H1 (cell line): ENCODE data around the gene PGLYRP1. TPM values are rescaled to one million over a fixed set of nuclear protein-coding genes. Genes with fewer than 3 reads are reported as not detected.

ENCODE experiments used
- CTCF ChIA-PET: fragments of 300-600 bp; sonication (Branson Sonifier 250); formaldehyde crosslinking; loops from one replicate; lab custom pipeline; 2021; ENCODE audit not compliant: partially characterized antibody; lab: Charles Lee
- POLR2A ChIA-PET: fragments of 300-600 bp; sonication (Branson Sonifier 250); formaldehyde crosslinking; loops from one replicate; lab custom pipeline; 2021; ENCODE audit warnings: inconsistent platforms; ENCODE audit not compliant: partially characterized antibody; lab: Charles Lee
- DNase-seq, 2 experiments: peaks; one replicate each; pipeline versions ENCODE4 v3.0.0 to v3.0.0-alpha.2; 2010 to 2022; ENCODE audit warnings: low spot score in 2 of 2, low read depth in 1 of 2, mixed read lengths in 1 of 2
- FAIRE-seq: peaks from 2 replicates; lab custom pipeline; 2011; peaks lifted over from hg19 to GRCh38; lab: Jason Lieb, UNC
- H2AFZ ChIP-seq: 2 replicates; pipeline ENCODE4 v1.8.1; 2012; ENCODE audit warnings: low read length, inconsistent platforms
- H2AK5ac ChIP-seq: 2 replicates; pipeline ENCODE4 v1.6.1; 2013; ENCODE audit warnings: low read depth, low read length
- H2BK120ac ChIP-seq: replicated peaks from 2 replicates; pipeline ENCODE3; 2013; ENCODE audit warnings: low read depth, low read length, inconsistent platforms
- H2BK12ac ChIP-seq: 2 replicates; pipeline ENCODE4 v1.6.1; 2013; ENCODE audit warnings: low read depth, low read length
- H2BK15ac ChIP-seq: 2 replicates; pipeline ENCODE4 v1.6.1; 2013; ENCODE audit warnings: low read length
- H2BK20ac ChIP-seq: 2 replicates; pipeline ENCODE4 v1.6.1; 2013; ENCODE audit warnings: low read length
- H2BK5ac ChIP-seq: 2 replicates; pipeline ENCODE4 v1.6.1; 2013; ENCODE audit warnings: low read depth, low read length
- H3K14ac ChIP-seq: 2 replicates; pipeline ENCODE4 v1.6.1; 2013; ENCODE audit warnings: inconsistent platforms; ENCODE audit not compliant: insufficient read length
- H3K18ac ChIP-seq: 2 replicates; pipeline ENCODE4 v1.6.1; 2013; ENCODE audit warnings: low read length; ENCODE audit errors: extremely low read depth
- H3K23ac ChIP-seq: 2 replicates; pipeline ENCODE4 v1.6.1; 2013; ENCODE audit warnings: inconsistent platforms; ENCODE audit not compliant: insufficient read length
- H3K23me2 ChIP-seq: 2 replicates; pipeline ENCODE4 v1.6.1; 2013; ENCODE audit warnings: low read depth, low read length
- H3K27ac ChIP-seq: 2 replicates; pipeline ENCODE4 v1.6.1; 2011; ENCODE audit warnings: low read depth, low read length, inconsistent platforms
- H3K27me3 ChIP-seq, 4 experiments: replicated peaks in 1 of 4; 1 replicate in 1 of 4; 2 replicates in 3 of 4; pipeline versions ENCODE4 v1.6.1 to v1.8.1; 2011 to 2013; ENCODE audit warnings: low read length in 3 of 4, mild to moderate bottlenecking in 3 of 4, inconsistent platforms in 2 of 4, mixed read lengths in 2 of 4, moderate library complexity in 1 of 4; ENCODE audit not compliant: control insufficient read depth in 3 of 4, insufficient read depth in 3 of 4; ENCODE audit errors: extremely low read depth in 1 of 4
- H3K36me3 ChIP-seq, 4 experiments: 2 replicates each; pipeline versions ENCODE4 v1.6.1 to v1.8.1; 2011 to 2013; ENCODE audit warnings: mild to moderate bottlenecking in 4 of 4, low read length in 3 of 4, moderate library complexity in 2 of 4, control low read depth in 1 of 4, inconsistent platforms in 1 of 4; ENCODE audit not compliant: insufficient read depth in 4 of 4, control insufficient read depth in 2 of 4
- H3K4ac ChIP-seq: replicated peaks from 2 replicates; pipeline ENCODE3; 2013; ENCODE audit warnings: low read length, low read depth, mixed read lengths, inconsistent platforms; ENCODE audit not compliant: insufficient read length
- H3K4me1 ChIP-seq, 4 experiments: replicated peaks in 1 of 4; 1 replicate in 1 of 4; 2 replicates in 3 of 4; pipeline versions ENCODE4 v1.6.1 to v1.8.1; 2011 to 2013; ENCODE audit warnings: low read length in 3 of 4, inconsistent platforms in 2 of 4, mixed read lengths in 1 of 4; ENCODE audit not compliant: insufficient read depth in 4 of 4, control insufficient read depth in 3 of 4
- H3K4me2 ChIP-seq, 2 experiments: 2 replicates each; pipeline versions ENCODE4 v1.6.1 to v1.8.1; 2011 to 2013; ENCODE audit warnings: low read depth in 2 of 2, low read length in 2 of 2, control low read depth in 1 of 2, inconsistent platforms in 1 of 2, mild to moderate bottlenecking in 1 of 2; ENCODE audit not compliant: insufficient read depth in 1 of 2
- H3K4me3 ChIP-seq, 4 experiments: fragments of 200-600, 300-600 bp in 1 of 4; sonication (generic), shearing (Covaris generic), sonication (Bioruptor Twin) in 1 of 4; 2 replicates each; pipeline versions ENCODE4 v1.5.1 to v1.8.1; 2011 to 2016; ENCODE audit warnings: low read length in 4 of 4, low read depth in 3 of 4, control low read depth in 2 of 4, inconsistent platforms in 2 of 4, mild to moderate bottlenecking in 2 of 4, mixed read lengths in 1 of 4, moderate library complexity in 1 of 4; ENCODE audit not compliant: insufficient read depth in 2 of 4; ENCODE audit errors: extremely low read depth in 1 of 4
- H3K56ac ChIP-seq: replicated peaks from 2 replicates; pipeline ENCODE3; 2013; ENCODE audit warnings: low read depth, mild to moderate bottlenecking, mixed read lengths, low read length, inconsistent platforms; ENCODE audit not compliant: insufficient read length
- H3K79me1 ChIP-seq: 2 replicates; pipeline ENCODE4 v1.6.1; 2013; ENCODE audit warnings: low read depth, low read length, control low read depth
- H3K79me2 ChIP-seq, 2 experiments: 2 replicates each; pipeline versions ENCODE4 v1.6.1 to v1.8.1; 2012 to 2013; ENCODE audit warnings: low read length in 2 of 2, mild to moderate bottlenecking in 2 of 2, inconsistent platforms in 1 of 2; ENCODE audit not compliant: insufficient read depth in 2 of 2, control insufficient read depth in 1 of 2
- H3K9ac ChIP-seq, 4 experiments: replicated peaks in 1 of 4; 1 replicate in 1 of 4; 2 replicates in 3 of 4; pipeline versions ENCODE4 v1.6.1 to v1.8.1; 2011 to 2013; ENCODE audit warnings: low read depth in 3 of 4, low read length in 3 of 4, control low read depth in 2 of 4, mild to moderate bottlenecking in 2 of 4, moderate library complexity in 2 of 4, inconsistent platforms in 1 of 4; ENCODE audit errors: extremely low read depth in 1 of 4
- H3K9me3 ChIP-seq, 2 experiments: 2 replicates each; pipeline versions ENCODE4 v1.6.1 to v1.8.1; 2012 to 2013; ENCODE audit warnings: mild to moderate bottlenecking in 2 of 2, moderate library complexity in 2 of 2, control low read depth in 1 of 2, inconsistent platforms in 1 of 2, low read depth in 1 of 2, low read length in 1 of 2, mixed read lengths in 1 of 2; ENCODE audit not compliant: insufficient read depth in 2 of 2
- H4K20me1 ChIP-seq, 2 experiments: replicated peaks in 1 of 2; 2 replicates each; pipeline versions ENCODE3 to v1.8.1; 2011 to 2013; ENCODE audit warnings: inconsistent platforms in 2 of 2, low read length in 2 of 2, mild to moderate bottlenecking in 1 of 2; ENCODE audit not compliant: insufficient read depth in 2 of 2, control insufficient read depth in 1 of 2
- H4K5ac ChIP-seq: 2 replicates; pipeline ENCODE4 v1.6.1; 2013; ENCODE audit warnings: low read length, low read depth, mixed read lengths, inconsistent platforms; ENCODE audit not compliant: insufficient read length
- H4K8ac ChIP-seq: 2 replicates; pipeline ENCODE4 v1.8.0; 2013; ENCODE audit warnings: mild to moderate bottlenecking, moderate library complexity, low read length, inconsistent platforms; ENCODE audit not compliant: insufficient read depth; ENCODE audit errors: extremely low read depth
- H4K91ac ChIP-seq: replicated peaks from 2 replicates; pipeline ENCODE3; 2013; ENCODE audit warnings: low read length, mixed read lengths, inconsistent platforms; ENCODE audit not compliant: insufficient read length
- BACH1 ChIP-seq: IDR thresholded peaks from 2 replicates; pipeline ENCODE4 v1.6.1; 2012; ENCODE audit warnings: low read length, improper control_type of control experiment
- CREB1 ChIP-seq: IDR thresholded peaks from 2 replicates; pipeline ENCODE4 v1.6.1; 2012; ENCODE audit warnings: inconsistent platforms
- GABPA ChIP-seq: IDR thresholded peaks from 2 replicates; pipeline ENCODE4 v1.6.1; 2011; ENCODE audit warnings: mild to moderate bottlenecking, low read length, moderate library complexity, borderline replicate concordance; ENCODE audit not compliant: insufficient read depth
- KDM4A ChIP-seq: IDR thresholded peaks from one replicate; pipeline ENCODE4 v1.7.1; 2012; ENCODE audit warnings: low read depth, mild to moderate bottlenecking, moderate library complexity, low read length, inconsistent platforms; ENCODE audit not compliant: severe bottlenecking
- KDM5A ChIP-seq: fragments of 200-600 bp; IDR thresholded peaks from 2 replicates; pipeline ENCODE4 v1.7.1; 2012; ENCODE audit warnings: mild to moderate bottlenecking, low read length, inconsistent platforms, mixed read lengths
- RBBP5 ChIP-seq: IDR thresholded peaks from 2 replicates; pipeline ENCODE4 v1.7.1; 2012; ENCODE audit warnings: low read depth, mild to moderate bottlenecking, inconsistent platforms, low read length, moderate library complexity, borderline replicate concordance
- RFX5 ChIP-seq: IDR thresholded peaks from 2 replicates; pipeline ENCODE4 v1.6.1; 2011; ENCODE audit warnings: low read depth, low read length, improper control_type of control experiment, borderline replicate concordance
- SIRT6 ChIP-seq: IDR thresholded peaks from one replicate; pipeline ENCODE4 v1.7.1; 2012; ENCODE audit warnings: low read length, inconsistent platforms
- SUZ12 ChIP-seq: fragments of 200-600 bp; sonication (generic); IDR thresholded peaks from 2 replicates; pipeline ENCODE4 v1.6.1; 2012; ENCODE audit warnings: mild to moderate bottlenecking, inconsistent platforms, low read length, moderate library complexity, mixed read lengths
- TCF12 ChIP-seq: IDR thresholded peaks from 2 replicates; pipeline ENCODE4 v1.6.1; 2011; ENCODE audit warnings: low read depth, mild to moderate bottlenecking, low read length
- WGBS, 2 experiments: shearing (Covaris generic) in 1 of 2; methylation state at CpG; one replicate each; pipeline versions ENCODE4 v1.1.6 to v1.1.7; 2013 to 2015; ENCODE audit warnings: low lambda C conversion rate in 2 of 2, mixed read lengths in 2 of 2, inconsistent platforms in 1 of 2, low coverage in 1 of 2, missing lambda C conversion rate in 1 of 2; ENCODE audit not compliant: insufficient replicate concordance in 2 of 2, insufficient coverage in 1 of 2, insufficient read length in 1 of 2; ENCODE audit errors: extremely low coverage in 1 of 2, missing lambda C conversion rate in 1 of 2; 5-methylcytosine and 5-hydroxymethylcytosine counted together
- polyA plus RNA-seq, 7 experiments: library from polyadenylated mRNA; depleted of rRNA in 3 of 7; stranded (reverse) in 5 of 7; unstranded in 2 of 7; fragments of >200 nt in 5 of 7; fragments of 200-250 nt in 2 of 7; gene quantifications; 1 replicate in 5 of 7; 2 replicates in 1 of 7; 4 replicates in 1 of 7; pipeline versions ENCODE4 v1.2.1 to v1.2.3, GENCODE V29; 2011 to 2013; ENCODE audit warnings: missing spikeins in 2 of 7, mixed read lengths in 2 of 7
- total RNA-seq: library from RNA; stranded (reverse); fragmentation: NEBNext Ultra II Directional; extraction: Animal tissue kit (Norgen Biotek cat#: 25700); gene quantifications from 2 replicates; pipeline ENCODE4 v1.2.1, GENCODE V29; 2021
- TF ChIP-seq, protein P1 (sequence below): IDR thresholded peaks from 2 replicates; pipeline ENCODE4 v1.6.1; 2012; ENCODE audit warnings: inconsistent platforms

PGLYRP1 gene
- total and polyA plus RNA-seq, 2 of the 8 experiments (the other 6 are each of a cell fraction or from before 2014, with no cell fraction given), result not detected

DNA sequence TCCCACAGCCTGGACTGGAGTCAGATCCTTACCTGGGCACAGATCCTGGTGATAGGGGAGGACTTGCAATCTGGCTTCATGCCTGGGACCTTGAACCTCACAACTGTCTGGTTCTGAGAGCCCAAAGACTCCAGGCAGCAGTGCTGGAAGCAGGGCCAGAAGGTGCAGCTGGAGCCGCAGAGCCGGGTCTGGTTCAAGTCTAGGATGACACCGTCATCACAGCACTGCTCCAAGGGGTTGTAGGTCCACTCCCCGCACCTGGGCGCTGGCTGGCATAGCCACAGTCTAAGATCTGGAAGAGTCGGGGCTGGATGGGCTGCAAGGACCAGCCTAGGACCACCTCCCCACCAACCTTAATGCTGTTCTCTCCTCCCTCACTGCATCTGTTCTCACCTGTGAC lies 17.3 kb upstream of the PGLYRP1 start:
- no peak overlapping the region for H3K18ac ChIP-seq
- H2BK20ac ChIP-seq, result no peak overlapping the region
- H2BK5ac ChIP-seq, result no peak overlapping the region
- no peak overlapping the region for H2AFZ ChIP-seq
- no peak overlapping the region for H4K91ac ChIP-seq
- no peak overlapping the region for H2BK120ac ChIP-seq
- no peaks in the 10 kb centered on the region for H3K23me2 ChIP-seq
- no peak overlapping the region for H3K4me2 ChIP-seq
- H4K8ac ChIP-seq, result no peak overlapping the region; the same call in 1 of the 2 replicates
- no peaks in the 10 kb centered on the region for H4K20me1 ChIP-seq
- H3K4ac ChIP-seq, result no peak overlapping the region
- peaks cover 10 to 25% of the 10 kb centered on the region in 2 experiments; a peak in 3 of 4 replicates for H3K9me3 ChIP-seq
- WGBS, 2 experiments, result 89% methylated on average over 6 of the region's 6 CpGs; no CpG with 5 or more reads in 1 of the 2 experiments
- no peak overlapping the region for H2AK5ac ChIP-seq
- FAIRE-seq, result no peak
- no peaks in the 10 kb centered on the region for H3K4me1 ChIP-seq
- H4K5ac ChIP-seq, result no peak overlapping the region
- peaks cover 0 to 2% (median 2%) of the 10 kb centered on the region in 4 experiments; a peak in 5 of 7 replicates for H3K27me3 ChIP-seq
- no peaks in the 10 kb centered on the region; the same call in 1 of the 2 replicates for H3K79me1 ChIP-seq
- H3K79me2 ChIP-seq, result no peaks in the 10 kb centered on the region
- POLR2A ChIA-PET, result interaction anchor here (1.3 kb wide), 1 partner anchor 11 kb away, joined by 3 read pairs; no protein-coding TSS in a partner anchor
- DNase-seq, result no peak
- no peak overlapping the region for H3K27ac ChIP-seq
- H3K23ac ChIP-seq, result no peak overlapping the region
- CTCF ChIA-PET, result interaction anchor here (0.9 to 4.6 kb wide), 6 partner anchors 9 to 149 kb away, joined by 3 to 34 read pairs (median 6); no protein-coding TSS in a partner anchor
- H3K14ac ChIP-seq, result no peak overlapping the region
- H3K56ac ChIP-seq, result no peak overlapping the region
- H3K4me3 ChIP-seq, result no peak overlapping the region
- H3K36me3 ChIP-seq, result no peaks in the 10 kb centered on the region
- H2BK15ac ChIP-seq, result no peak overlapping the region
- no peak overlapping the region for H2BK12ac ChIP-seq
- H3K9ac ChIP-seq, result no peak overlapping the region
- TF ChIP-seq CREB1, result no peak
- TF ChIP-seq GABPA, result no peak
- TF ChIP-seq KDM4A, result no peak
- no peak for TF ChIP-seq RBBP5
- no peak for TF ChIP-seq BACH1
- TF ChIP-seq SUZ12, result no peak
- TF ChIP-seq, protein P1, sequence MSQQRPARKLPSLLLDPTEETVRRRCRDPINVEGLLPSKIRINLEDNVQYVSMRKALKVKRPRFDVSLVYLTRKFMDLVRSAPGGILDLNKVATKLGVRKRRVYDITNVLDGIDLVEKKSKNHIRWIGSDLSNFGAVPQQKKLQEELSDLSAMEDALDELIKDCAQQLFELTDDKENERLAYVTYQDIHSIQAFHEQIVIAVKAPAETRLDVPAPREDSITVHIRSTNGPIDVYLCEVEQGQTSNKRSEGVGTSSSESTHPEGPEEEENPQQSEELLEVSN, result no peak
- TF ChIP-seq RFX5, result no peak
- TF ChIP-seq TCF12, result no peak
- no peak for TF ChIP-seq SIRT6
- TF ChIP-seq KDM5A, result no peak
